ENCODE results near the gene PBX3. TPM values are rescaled to one million over a fixed set of nuclear protein-coding genes. Genes with fewer than 3 reads are reported as not detected.

PBX3 gene
- total RNA-seq, 1 donor = 62.4 TPM

- no peak for TF ChIP-seq CTCF (IDR thresholded peaks at IDR 0.05; ENCODE audit: insufficient read depth, low read length)
- no peak for DNase-seq (ENCODE audit: low read depth)
- no peak overlapping the region for H3K4me3 ChIP-seq (ENCODE audit: low read depth, low read length)
Observed at GRCh38 chr9:125959315-125959714, 212.1 kb downstream of the PBX3 start.

- DNase-seq (ENCODE audit: low read depth) = peak; percentile 22
- TF ChIP-seq CTCF (IDR thresholded peaks at IDR 0.05; ENCODE audit: insufficient read depth, low read length) = peak; percentile 13
Observed at GRCh38 chr9:125959951-125960619, 212.9 kb downstream of the PBX3 start.

GRCh38 chr9:125960626-125961025, 213.5 kb downstream of the PBX3 start:
- no peak overlapping the region for H3K4me3 ChIP-seq (ENCODE audit: low read depth, low read length)
- no peak for DNase-seq (ENCODE audit: low read depth)
- no peak for TF ChIP-seq CTCF (IDR thresholded peaks at IDR 0.05; ENCODE audit: insufficient read depth, low read length)

More at GRCh38 chr9:125959951-125960619, 212.9 kb downstream of the PBX3 start:
- no peak overlapping the region for H3K4me3 ChIP-seq (ENCODE audit: low read depth, low read length)

GRCh38 chr9:125961072-125961471, 213.9 kb downstream of the PBX3 start:
- DNase-seq (ENCODE audit: low read depth) = no peak
- TF ChIP-seq CTCF (IDR thresholded peaks at IDR 0.05; ENCODE audit: insufficient read depth, low read length) = no peak
- H3K4me3 ChIP-seq (ENCODE audit: low read depth, low read length) = no peak overlapping the region

- no peak for DNase-seq (ENCODE audit: low read depth)
- H3K4me3 ChIP-seq (ENCODE audit: low read depth, low read length) = no peak overlapping the region
- TF ChIP-seq CTCF (IDR thresholded peaks at IDR 0.05; ENCODE audit: insufficient read depth, low read length) = no peak
Observed at GRCh38 chr9:125963932-125964331, 216.8 kb downstream of the PBX3 start.

GRCh38 chr9:125964702-125965225, 217.6 kb downstream of the PBX3 start:
- DNase-seq (ENCODE audit: low read depth) = no peak
- no peak for TF ChIP-seq CTCF (IDR thresholded peaks at IDR 0.05; ENCODE audit: insufficient read depth, low read length)
- H3K4me3 ChIP-seq (ENCODE audit: low read depth, low read length) = no peak overlapping the region
